ENCODE measurements around the gene SLC25A1.

The SLC25A1 gene

DNA sequence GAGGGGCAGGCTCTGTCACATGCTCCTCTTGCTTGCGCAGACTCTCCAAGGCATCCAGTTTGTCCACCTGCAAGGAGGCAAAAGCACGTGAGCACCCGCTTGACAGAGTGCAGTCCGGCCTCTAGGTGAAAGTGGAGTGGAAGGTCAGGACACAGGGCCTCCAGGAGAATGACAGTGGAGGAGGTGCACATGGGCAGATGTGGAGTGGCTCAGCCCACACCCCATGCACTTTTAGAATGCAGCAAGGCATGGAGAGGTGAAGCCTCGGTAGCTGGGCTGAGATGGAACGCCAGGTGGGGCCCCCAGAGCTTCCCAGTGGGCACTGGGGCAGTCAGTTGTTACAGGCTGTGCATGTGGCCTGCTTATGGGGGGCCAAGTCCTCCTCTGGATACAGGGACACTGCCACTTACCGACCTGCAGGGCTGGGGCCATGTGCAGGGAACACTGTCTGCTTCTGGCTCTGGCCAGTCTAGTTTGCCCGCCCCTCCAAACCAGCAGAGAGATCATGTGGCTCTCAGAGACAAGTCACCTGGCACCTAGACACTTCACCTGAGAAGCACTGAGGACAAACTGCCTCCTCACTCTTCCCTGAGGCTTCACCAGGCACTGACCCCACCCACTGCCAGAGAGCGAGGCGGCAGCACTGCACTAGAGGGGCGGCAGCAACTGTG, 2.3 kb upstream of the SLC25A1 start:
- DNase-seq (ENCODE audit: low read depth, low spot score): no peak

DNA sequence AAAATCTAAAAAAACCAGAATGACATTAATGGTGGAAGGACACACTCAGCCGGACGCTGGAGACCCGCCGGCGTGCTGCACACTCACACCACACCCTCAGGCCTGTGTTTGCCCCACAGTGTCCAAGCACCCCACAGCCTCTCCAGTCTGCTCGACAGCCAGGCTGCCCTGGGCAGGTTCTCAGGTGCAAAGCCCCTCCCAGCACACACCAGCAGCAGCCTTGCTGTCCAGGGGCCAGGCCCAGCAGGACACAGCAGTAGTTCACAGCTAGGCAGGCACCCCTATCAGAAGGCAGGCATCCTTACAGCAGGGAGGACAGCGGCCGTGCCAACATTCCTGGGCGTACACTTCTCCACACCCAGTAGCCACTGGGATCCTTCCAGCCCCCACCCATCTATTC, 1.7 kb upstream of the SLC25A1 start:
- DNase-seq (ENCODE audit: low read depth, low spot score): no peak

DNA sequence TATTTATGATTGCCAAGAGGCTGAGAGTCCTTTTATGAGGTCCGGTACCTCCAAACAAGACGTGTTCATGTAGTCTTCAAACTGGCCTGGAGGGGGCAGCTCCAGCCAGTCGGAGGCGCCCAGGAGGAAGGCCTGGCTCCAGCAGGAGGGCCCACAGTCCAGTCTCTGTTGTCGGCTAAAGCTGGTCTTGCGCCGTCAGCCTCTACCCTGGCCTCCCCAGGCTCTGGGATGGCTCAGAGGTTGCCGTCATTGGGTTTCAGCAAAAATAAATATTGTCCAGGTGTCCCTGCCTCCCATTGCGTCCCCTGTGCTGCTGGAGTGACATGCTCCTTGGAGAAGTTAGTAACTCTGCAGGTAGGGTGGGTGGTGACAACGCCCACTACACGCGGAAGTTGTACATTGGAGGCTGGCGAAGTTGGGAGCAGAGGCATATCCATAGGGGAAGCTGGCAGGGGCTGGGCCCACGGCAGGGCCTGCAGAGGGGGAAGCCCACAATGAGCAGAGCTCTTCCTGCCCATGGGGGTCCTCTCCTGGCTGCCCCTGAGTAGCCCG, 1.0 kb upstream of the SLC25A1 start:
- DNase-seq (ENCODE audit: low read depth, low spot score): no peak

- peak; percentile 32 for DNase-seq (ENCODE audit: low read depth, low spot score)
Measured at GRCh38 chr22:19178065-19178656, 375 bp downstream of the SLC25A1 start.

DNA sequence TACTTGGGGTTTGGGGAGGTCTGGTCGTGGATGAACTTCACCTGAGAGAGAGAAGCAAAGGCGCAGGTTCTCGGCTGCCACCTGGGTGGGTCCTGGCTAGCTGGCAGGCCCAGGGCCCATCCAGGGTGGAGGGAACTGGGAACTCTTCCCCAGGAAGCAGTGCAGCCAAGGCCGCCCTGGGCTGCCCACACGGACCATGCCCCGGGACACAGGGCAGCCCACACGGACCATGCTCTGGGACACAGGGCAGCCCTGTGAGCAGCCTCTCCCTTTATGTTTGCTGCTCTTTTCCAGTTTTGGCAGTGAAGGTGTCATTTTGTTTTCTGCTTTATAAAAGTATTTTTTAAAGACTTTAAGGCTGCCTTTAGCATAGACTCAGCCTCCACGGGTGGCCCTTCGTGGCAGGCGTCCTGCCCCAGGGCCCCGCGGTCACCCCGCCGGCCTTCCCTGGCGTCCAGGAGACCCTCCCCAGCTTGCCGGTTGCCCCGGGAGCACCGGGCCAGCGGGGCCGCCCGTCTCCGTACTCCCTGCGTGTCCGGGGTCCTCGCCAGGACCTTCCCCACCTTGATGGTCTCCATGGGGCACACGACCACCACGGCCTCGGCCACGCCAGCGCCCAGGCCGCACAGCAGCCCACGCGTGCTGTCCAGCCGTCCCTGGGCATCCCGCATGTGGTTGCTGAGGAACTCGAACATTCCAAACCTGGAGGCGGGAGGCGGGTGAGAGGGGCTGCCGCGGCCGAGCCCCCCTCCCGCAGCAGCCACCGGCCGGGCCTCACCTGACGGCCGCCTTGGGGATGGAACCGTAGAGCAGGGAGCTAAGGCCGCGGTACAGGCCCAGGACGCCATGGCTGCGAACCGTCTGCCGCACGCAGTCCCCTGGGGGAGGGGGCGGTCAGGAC, 1.1 kb downstream of the SLC25A1 start:
- DNase-seq (ENCODE audit: low read depth, low spot score): no peak

DNA sequence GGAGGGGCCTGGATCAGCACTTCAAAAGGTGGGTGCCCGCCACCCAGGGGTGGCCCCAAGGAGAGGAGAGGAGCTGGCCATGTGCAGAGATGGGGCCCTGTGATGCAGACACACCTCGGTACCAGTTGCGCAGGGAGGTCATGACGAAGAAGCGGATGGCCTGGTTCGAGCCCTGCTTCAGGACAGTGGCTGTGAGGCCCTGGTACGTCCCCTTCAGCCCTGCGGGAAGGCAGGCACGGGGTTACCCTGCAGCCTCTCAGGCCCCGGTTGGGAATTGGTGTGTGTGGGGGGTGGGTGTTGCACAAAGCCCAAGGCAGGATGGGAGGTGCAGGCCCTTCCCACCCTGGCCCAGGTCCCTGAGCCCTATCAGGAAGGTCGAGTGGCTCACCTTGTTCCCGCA, 1.8 kb downstream of the SLC25A1 start:
- no peak for DNase-seq (ENCODE audit: low read depth, low spot score)

GRCh38 chr22:19176175-19176643, 2.3 kb downstream of the SLC25A1 start:
- DNase-seq (ENCODE audit: low read depth, low spot score): no peak

DNA sequence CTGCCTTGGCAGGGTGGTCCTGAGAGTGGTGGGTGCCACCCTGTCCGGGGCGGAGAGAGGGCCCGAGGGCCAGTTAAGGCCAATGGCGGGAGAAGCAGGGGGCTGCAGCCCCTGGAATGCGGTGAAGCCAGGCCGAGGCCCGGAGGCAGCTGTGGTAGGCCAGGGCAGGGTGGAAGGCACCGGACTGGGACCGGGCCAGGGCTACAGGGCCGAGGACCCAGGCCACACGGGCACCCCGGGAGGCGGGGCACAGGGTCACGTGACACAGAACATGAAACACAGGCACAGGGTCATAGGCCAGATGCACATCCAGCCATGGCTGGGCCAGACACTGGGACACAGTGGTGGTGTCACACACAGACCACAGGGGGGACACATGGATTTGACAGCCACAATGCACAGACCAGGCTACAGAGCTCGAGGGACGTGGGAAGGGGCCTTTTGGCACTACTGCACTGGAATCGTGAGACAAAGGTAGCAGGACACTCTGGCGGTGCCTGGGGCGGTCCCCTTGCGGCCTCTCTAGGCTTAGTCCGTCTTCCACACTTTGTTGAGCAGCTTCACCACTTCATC, 2.8 kb downstream of the SLC25A1 start:
- DNase-seq (ENCODE audit: low read depth, low spot score): no peak

DNA sequence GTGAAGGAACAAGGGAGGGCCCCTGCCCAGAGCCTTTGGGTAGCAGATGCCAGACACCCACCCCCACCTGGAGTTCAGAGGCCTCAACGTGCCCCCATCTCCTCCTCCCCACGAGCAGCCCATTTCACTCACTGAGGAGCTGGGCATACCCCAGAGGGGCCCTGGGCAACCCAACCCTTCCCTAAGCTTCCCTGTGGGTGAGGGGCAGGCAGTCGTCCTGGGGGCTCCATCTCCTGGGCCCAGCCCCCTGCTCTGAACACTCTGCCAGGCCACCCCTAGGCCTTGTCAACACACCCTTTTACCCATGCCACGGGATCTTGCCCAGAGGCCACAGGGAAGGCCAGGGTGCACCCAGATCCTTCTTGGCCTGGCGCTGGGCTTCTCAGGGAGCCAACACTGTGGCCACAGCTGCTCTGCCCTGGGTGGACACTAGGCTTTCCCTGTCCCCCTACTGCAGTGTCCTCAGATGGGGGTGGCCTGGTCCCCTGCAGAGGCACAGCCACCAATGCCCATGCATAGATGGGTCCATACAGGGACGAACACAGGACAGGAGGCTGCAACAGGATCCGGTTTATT, 3.4 kb downstream of the SLC25A1 start:
- DNase-seq (ENCODE audit: low read depth, low spot score): no peak

DNA sequence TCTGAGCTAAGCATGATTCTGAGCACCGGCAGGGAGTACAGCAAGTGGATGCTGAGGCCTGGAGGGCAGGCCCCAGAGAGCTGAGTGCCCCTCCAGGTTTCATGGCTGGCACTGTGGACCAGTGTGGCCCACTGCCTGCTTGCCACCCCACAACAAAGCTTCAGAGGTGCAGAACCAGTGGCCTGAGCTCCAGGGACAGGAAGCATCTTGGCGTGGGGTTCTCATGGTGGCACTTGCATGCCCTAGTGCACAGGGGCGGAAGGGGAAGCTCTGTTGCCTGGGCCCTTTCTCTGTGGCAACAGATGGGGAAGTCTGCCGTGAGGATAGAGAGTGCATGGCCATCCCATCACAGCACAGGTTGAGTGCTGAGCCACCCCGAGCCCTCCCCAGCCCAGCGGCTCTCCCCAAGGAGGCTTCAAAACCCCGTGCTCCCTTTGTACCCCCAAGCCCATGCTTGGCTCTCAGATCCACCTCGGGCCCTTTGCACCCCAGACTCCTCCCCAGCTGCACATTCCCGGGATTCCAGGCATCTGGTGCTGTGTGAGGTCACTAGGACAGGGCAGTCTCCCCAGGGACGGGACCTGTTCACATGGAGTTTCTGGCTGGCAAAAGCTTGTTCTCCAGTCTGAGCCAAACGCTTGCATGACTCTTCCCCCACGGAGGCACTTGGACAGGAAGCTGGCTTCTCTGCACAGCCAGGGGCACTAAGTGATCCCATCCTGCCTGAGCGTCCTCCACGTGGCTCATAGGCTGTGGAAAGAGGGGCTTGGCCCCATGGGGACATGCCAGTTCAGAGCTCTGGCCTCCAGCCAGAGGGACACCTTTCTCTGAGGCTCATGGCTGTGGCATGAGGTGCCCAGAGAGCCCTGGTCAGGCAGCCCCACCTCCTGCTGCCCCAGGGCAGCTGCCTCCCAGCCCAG, 4.2 kb downstream of the SLC25A1 start:
- DNase-seq (ENCODE audit: low read depth, low spot score): no peak

DNA sequence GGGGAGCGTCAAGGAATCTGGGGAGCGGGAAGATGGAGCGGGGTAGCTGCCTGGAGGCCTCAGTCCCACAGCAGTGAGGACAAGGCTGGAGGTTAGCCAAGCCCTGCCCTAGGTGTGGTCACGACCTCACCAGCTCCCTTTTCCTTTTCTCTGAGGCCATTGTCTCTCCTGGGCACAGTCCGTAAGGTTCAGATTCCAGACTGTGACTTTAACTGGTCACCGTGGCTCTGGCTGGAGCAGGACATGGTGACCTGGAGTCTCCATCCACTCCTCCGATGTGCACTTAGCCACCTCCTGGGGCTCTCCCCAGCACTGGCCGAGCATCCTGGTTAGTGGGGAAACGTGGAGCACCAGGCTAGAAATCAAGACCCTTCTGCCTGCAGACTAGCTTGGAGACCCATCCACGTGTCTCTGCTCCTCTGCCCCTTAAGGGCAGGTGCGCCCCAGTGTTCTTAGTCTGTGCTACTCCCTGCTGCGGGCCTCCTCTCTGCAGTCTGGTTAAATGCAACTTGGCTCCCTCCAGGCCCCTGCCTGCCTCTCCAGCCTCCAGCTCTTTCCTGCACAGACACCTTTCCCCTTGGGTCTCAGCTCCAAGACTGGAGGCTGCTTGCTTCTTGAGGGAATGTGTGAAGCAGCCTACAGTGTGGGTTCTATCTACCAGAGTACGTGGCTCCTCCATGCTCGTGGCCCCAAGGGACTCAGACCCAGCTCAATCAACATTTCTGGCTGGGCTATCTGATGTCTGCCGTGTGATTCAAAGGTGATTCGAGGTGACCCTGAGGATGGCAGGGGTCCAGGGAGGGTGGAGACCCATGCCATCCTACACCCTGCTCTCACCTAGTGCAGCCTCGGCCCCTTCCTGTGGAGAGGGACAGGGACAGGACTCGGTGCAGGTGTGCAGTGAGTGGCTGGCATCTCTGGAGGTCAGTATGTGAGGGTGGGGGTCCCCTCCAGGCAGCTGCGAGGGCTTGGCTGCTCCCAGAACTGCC, 5.2 kb downstream of the SLC25A1 start:
- DNase-seq (ENCODE audit: low read depth, low spot score): no peak

DNA sequence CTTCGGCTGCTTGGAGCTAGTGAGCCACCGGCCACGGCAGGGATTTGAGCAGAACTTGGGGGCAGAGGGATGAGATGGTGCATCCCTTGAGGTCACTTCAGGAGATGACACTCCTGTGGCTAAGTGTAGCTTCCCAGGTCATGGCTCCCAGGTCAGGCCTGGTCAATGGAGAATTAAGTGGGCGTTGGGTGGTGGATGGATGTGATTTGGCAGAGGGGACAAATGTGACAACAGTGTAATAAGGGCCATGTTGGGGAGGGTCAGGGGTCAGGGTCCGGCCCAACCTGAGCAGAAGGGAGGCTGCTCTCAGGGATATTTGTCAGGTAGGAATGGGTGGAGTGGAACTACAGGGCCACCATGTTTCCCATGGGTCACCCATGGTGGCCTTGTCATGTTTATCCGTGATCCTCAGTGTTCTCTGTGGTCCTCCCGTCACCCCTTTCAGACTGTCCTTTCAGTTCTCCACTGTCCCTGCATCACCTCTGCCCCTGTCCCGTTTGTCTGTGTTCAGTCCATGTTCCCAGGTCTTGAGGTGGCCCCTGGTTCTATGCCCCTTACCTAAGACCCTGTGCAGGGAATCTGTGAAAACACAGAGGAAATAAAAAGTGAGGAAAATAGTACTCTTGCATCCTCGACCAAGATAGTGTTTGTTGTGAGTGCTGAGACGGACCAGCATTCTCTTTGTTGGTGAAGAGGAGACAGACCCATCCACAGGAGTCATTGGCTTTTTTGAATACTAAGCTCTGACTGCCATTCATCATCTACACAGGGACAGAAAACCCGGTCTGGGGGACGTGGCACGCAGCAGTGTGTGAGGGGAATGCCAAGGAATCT, 6.1 kb downstream of the SLC25A1 start:
- DNase-seq (ENCODE audit: low read depth, low spot score): no peak

GRCh38 chr22:19169947-19170318, 8.6 kb downstream of the SLC25A1 start:
- DNase-seq (ENCODE audit: low read depth, low spot score): no peak

DNA sequence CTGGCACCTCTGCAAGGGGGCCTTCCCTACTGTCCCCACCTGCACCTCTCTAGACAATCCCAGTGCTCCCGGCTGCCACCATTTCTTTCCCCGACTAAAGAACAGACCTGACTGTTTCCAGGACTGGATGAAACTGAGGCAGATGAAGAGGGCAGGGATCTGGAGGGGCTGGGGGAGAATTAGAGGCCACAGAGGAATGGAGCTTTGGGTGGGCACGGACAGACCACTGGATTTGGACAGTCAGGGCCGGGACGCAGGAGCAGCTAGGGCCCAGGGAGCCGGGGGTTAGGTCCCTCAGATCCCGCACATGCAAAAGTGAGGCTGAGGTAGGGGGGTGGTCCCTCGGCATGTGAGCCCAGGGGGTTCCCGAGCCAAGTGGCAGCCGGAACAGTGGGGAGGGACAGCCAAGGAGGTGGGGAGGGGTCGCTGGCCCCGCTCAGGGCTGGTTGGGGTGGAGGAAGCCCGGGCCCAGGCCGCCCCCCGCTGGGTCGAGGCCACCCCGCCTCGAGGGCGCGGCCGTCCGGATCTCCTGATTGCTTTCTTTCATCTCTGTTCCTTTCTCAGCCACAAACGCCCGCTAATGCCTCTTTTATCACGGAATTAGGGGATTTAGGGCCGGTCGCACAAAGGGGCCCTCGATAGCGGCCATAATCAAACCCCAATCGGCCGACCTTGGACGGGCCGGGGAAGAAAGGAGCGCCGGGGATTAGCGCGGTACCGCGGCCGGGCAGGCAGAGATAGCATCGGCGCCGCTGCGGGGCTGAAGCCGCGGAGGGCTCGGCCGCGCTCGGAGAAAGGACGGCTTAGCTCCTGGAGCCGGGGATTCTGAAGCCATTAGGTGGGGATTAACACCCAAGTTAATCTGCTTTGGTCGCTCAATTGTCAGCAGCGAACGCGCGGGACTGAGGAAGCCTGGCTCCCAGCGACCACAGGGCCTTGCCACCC, 9.3 kb downstream of the SLC25A1 start:
- no peak for DNase-seq (ENCODE audit: low read depth, low spot score)

GRCh38 chr22:19168088-19168890, 10.2 kb downstream of the SLC25A1 start:
- DNase-seq (ENCODE audit: low read depth, low spot score): no peak

GRCh38 chr22:19167106-19167869, 11.2 kb downstream of the SLC25A1 start:
- DNase-seq (ENCODE audit: low read depth, low spot score): no peak

Data from activated naive CD8-positive, alpha-beta T cell treated with anti-CD3 and anti-CD28 coated beads, Interleukin-2, amount 50 U/mL, for 16 hours (primary cell).